RCC 7860 (cell line): Measurements from ENCODE around the gene RAB40C.
"Not testable (repeated sequence)": the region's sequence is repeated elsewhere in the genome, so short reads cannot be mapped to it uniquely, and the experiment has no call there.

Source experiments
- DNase-seq: peaks from one replicate; pipeline ENCODE4 v3.0.0-alpha.2; 2015; ENCODE audit warnings: low spot score
- FAIRE-seq: peaks from 2 replicates; lab custom pipeline; 2012; peaks lifted over from hg19 to GRCh38; lab: Jason Lieb, UNC

Gene RAB40C

DNA sequence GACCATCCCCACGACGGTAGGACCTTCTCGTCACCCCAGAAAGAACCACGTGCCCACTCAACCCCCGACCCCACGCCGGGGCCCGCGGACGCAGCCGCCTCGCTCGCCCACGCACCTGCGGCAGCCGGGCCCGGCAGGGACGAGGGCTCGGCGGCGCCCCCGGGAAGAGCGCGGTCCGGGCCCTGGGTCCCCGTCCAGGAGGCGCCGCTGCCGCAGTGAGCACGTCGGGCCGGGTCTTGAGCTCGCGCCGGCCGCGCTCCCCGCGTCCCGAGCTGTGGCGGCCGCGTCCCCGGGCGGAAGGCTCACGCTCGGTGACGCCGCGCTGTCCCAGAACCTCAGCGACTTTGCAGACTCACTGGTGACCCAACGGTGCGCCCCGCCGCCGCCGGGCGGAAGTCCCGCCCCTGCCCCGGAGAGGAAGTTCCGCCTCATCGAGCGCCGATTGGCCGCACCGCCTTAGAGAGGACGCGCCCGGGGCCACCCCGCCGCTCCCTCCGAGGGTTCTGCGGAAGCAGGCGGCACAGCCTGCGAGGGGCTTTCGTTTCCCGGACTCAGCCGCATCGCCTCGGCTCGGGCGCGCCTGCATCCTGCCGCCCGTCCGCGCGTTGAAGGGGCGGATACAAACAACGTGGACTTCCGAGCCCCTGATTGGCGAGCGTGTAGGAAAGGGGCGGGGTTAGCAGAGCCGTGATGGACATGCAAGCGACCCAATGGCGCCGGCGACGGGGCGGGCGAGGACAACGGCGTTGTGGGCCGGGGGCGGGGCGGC lies 793 bp upstream of the RAB40C start:
- peak; percentile 87 for DNase-seq
- no peak for FAIRE-seq

DNA sequence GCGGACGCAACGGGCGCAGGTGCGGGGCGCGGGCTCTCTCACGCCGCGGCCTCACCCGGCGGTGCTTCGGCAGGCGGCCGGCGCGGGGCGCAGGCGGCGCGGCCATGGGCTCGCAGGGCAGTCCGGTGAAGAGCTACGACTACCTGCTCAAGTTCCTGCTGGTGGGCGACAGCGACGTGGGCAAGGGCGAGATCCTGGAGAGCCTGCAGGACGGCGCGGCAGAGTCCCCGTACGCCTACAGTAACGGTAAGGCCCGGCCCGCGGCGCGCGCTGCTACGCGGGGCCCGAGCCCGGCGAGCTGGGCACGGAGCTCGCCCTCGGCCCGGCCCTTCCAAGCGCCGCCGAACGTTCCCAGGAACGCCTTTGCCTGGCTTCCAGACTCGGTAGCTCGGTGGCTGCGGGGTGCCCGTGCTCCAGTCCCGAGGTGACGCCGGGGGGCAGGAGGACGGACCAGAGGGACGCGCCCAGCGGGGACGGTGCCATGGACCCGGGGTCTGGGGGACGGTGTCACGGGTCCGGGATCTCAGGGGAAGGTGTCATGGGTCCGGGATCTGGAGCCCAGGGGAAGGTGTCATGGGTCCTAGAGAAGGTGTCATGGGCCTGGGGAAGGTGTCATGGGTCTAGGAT lies 435 bp downstream of the RAB40C start:
- no peak for DNase-seq
- no peak for FAIRE-seq

DNA sequence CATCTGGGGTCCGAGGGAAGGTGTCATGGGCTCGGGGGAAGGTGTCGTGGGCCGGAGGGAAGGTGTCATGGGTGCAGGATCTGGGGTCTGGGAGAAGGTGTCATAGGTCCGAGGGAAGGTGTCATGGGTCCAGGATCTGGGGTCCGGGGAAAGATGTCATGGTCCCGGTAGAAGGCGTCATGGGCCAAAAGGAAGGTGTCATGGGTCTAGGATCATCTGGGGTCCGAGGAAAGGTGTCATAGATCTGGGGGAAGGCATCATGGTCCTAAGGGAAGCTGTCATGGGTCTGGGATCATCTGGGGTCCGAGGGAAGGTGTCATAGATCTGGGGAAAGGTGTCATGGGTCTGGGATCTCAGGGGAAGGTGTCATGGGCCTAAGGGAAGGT lies 942 bp downstream of the RAB40C start:
- no peak for FAIRE-seq
- DNase-seq, result no peak

DNA sequence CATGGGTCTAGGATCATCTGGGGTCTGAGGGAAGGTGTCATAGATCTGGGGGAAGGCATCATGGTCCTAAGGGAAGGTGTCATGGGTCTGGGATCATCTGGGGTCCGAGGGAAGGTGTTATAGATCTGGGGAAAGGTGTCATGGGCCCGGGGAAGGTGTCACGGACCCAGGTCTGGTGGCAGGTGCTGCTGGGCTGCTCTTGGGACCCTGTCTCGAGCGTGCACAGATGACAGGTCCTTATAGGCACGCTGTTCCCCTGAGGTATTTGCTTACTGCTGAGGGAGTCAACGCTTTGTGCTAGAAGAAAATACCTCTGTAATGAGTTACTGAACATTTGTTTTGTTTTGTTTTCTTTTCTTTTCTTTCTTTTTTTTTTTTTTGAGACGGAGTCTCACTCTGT lies 1.4 kb downstream of the RAB40C start:
- DNase-seq (no peak), FAIRE-seq (no peak)

DNA sequence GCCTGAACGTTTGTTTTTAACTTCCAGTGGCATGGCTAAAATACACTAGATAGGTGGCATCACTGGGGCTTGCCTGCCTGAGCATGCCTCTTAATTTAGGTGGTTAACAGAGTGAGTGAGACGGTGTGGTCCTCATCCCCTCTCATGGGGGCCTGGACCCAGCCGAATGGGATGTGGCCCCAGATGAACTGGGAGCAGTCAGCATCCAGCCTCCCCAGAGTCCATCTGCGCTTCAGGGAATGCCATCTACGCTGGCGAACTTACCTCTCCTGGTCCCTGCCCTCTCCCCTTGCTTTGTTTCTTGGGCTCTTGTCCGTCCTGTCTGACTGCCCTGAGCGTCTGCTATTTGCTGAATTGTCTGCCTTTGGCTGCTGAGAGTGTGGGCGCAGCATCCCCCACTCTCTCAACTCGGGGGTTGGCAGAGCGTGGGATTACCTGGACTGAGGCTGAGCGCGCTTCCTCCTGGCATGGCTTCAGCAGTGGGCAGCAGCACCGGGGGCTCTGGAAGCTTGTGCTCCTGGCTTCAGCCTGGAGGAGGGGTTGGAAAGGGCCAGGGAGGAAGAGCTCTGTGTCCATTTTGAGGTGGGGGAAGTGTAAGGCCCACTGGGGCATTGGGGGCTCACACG lies 2.1 kb downstream of the RAB40C start:
- no peak for DNase-seq
- FAIRE-seq, result no peak

DNA sequence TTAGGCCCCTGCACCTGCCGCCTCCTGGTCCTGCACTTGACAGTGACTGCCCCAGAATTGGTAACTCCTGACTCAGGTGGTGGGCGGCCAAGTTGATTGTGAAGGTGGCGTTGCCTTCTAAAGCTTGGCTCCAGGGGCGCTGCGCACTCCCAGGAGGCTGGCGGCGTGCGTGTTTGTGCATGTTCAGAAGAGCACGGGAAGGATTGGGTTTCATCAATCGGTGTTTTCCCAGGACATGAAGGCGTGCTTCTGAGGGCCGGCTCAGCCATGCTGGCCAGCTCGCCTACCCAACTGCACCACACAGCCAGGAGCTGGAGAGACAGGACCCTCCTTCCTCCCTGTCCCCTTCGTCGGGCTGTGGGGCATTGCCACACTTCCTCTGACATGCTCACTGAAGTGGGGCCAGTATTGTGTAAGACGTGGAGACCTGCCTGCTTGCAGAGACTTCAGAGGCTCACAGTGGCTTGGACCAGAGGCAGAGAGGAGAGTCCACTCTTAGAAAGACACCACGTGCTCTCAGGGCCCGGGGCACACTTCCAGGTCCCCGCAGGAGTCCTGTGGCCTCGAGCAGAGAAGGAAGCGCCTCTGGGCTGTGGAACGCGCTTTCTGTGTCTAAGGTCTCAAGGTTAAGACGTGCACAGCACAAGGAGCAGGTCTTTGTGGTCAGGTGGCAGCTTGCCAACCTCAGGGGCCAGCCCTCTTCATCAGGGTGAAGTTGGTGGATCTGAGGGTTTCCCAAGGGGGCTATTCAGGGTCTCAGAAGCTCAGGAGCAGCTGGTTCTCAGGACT lies 2.8 kb downstream of the RAB40C start:
- FAIRE-seq, result no peak
- DNase-seq, result no peak

DNA sequence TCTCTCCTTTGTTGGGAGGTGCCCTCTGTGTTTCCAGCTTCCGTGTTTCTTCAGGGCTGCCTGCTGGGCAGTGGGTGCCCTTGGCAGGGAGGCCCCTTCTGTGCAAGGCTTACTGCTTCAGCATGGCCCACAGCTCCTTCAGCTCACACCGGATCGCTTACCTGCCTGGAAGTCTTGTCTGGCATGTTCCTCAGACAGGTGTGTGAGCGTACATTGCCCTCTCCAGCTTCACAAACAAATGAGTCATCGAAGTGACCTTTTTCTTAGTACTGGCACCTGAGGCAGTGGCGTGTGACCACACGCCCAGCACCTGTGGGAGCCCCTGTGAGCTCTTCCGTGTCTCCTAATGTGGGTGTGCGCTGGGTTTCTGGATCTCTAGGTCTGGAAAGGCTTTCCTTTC lies 3.5 kb downstream of the RAB40C start:
- FAIRE-seq (no peak), DNase-seq (no peak)

DNA sequence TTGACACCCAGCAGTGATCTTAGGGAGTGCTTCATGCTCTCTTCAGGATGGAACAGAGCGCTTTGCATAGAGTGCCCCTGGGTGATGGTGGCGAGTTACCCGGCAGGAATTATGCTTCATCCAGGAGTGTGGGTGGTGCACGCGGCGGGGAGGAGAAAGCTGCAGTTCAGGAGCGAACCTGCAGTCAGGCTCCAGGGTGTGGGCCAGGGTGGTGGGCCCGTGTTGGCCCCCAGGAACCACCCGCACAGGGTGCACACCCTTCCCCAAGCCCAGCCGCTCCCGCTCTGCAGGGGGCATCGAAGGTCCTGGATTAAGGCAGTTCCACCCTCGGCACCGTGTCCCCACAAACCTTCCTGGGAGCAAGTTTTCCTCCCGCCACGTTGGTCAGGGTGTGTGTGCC lies 3.9 kb downstream of the RAB40C start:
- FAIRE-seq (no peak), DNase-seq (no peak)

DNA sequence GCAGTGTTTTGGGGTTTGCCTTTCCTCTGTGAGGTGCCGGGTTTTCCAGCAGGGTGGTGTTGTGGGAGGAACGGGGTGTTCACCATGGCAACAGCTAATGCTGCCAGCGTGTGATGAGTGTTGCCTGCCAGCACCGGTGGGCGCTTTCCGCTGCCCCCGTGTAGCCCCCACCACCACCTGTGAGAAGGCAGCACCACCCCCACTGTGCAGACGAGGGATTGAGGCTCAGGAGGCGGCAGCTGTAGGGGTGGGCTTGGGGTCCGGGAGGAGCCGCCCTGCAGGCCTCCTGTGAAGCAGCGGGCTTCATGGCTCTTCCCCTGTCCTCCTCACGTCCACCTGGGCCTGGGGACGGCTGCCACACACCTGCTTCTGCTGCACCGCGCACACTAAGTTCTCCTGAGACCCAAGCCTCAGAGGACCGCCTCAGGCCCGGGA lies 5.2 kb downstream of the RAB40C start:
- DNase-seq (no peak), FAIRE-seq (no peak)

DNA sequence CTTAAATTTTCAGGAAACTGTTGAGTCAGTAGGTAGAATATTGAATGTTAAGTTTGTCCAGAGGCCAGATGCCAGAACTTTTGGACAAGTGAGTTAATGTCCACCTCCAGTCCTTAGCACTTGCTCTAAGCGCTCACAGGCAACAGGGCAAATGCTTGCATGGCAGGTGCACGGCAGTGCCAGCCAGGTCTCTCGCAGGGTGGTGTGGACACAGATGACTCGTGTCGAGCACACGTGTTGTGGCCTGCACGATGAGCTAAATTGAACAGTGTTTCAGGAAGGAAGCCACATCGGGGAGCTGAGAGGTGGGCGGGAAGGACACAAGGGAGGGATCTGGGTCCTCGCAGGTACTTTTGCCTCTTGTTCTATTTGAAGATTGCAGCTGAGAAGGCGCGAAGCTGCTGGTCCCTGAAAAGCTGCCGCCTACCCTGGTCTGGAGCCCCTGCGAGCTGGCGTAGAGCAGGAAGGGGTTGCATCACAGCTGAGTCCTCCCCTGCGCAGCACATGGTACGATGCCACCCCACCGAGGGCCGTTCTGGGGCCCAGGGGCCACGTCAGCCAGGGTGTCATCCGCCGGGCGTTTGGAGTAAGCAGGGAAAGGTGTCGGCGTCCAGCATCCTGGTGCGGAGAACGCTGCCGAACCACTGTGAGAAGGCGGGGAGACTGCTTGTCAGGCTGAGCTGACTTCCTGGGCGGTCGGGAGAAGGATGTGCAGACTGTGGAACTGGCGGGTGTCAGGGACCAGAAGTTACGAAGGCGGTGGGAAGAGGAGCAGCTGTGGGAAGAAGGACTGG lies 6.3 kb downstream of the RAB40C start:
- FAIRE-seq, result no peak

DNA sequence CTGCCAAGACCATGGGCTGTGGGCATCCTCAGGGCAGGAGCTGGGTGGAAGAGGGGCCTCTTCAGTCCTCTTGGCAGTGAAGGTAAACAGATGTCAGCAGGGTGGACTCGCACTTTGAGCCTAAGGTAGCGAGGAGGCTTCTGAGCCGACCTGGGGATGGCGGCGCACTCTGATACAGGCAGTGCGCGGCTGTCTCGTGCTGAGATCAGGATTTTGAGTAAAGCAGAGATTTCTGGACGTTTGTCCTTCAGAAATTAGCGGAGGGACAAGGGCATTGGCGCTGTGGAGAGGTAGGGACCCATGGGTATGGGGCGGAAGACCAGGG lies 6.8 kb downstream of the RAB40C start:
- DNase-seq, result no peak
- no peak for FAIRE-seq

More for the DNA sequence above, 6.3 kb downstream of the RAB40C start:
- no peak for DNase-seq

DNA sequence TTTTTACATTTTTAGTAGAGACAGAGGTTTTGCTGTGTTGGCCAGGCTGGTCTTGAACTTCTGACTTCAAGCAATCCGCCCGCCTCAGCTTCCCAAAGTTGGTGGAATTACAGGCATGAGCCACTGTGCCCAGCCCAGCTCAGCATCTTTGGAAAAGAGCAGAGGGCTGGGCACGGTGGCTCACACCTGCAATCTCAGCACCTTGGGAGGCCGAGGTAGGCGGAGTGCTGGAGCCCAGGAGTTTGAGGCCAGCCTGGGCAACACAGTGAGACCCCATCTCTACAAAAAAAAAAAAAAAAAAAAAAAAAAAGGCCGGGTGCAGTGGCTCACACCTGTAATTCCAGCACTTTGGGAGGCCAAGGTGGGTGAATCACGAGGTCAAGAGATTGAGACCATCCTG lies 7.8 kb downstream of the RAB40C start:
- FAIRE-seq, DNase-seq: not testable (repeated sequence)

DNA sequence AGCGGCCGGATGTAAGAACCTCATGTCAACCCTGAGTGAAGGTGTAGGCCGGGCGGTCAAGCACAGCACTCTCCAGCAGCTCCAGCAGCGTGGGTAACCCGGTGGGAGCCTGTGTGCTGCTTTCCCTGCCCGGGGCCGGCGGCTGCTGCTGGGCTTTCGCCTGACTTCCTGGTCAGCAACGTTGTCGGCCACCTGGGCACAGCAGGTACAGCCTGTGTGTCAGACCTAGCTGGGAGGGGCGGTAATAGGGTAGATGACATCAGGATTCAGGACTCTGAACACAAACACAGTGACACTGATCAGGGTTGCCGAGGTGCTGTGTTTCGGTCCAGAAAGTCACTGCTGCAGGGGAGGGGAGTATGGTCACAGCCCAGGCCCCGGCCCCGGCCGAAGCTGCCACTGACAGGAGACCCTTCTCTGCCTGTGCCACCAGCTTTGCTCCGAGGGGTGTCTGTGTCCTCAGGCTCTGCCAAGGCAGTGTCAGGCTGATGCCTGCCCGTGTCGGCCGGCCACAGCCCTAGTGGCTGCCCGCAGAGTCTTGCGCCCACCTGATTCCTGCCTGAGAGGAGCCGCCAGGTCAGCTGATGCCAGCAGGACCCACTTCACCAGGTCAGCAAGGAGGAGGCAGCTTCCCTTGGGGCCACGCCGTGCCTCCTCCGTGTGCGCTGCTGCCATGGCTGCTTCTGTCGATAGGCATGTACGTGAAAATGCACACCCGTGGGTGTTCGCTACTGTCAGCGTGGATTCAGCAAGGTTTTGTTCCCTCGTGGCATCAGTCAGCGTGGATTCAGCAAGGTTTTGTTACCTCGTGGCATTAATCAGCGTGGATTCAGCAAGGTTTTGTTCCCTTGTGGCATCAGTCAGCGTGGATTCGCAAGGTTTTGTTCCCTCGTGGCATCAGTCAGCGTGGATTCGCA lies 9.2 kb downstream of the RAB40C start:
- DNase-seq (no peak), FAIRE-seq (no peak)

DNA sequence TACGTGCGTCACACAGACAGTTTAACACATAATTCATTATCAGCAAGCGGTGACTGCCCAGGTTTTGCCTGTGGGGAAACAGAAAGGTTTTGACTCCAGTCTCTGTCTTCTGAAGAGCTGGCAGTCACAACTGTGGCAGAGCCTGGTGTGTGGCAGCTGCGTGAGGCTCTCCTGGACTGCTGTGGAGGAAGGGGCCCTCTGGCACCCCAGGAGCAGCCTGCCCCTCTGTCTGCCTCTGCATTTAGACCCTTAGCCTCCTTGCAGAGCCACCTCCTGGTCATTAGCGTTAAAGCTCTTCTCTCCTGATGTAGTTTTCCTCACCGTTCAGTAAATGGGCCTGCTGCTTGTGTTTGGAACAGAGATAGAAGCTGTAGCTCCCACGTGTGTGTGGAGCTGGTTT lies 10.9 kb downstream of the RAB40C start:
- DNase-seq (no peak), FAIRE-seq (no peak)

DNA sequence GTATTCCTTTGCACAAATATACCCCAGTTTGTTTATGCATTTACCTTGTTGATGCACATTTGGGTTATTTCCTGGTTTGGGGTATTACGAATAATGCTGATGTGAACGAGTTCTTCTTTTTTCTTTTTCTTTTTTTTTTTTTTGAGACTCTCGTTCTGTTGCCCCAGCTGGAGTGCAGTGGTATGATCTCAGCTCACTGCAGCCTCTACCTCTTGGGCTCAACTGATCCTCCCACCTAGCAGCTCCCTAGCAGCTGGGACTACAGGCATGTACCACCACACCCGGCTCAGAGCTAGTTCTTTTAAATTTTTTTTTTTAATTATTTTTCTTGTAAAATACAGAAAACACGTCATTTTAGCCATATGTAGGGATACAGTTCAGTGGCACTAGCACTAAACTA lies 14.1 kb downstream of the RAB40C start:
- no peak for FAIRE-seq

DNA sequence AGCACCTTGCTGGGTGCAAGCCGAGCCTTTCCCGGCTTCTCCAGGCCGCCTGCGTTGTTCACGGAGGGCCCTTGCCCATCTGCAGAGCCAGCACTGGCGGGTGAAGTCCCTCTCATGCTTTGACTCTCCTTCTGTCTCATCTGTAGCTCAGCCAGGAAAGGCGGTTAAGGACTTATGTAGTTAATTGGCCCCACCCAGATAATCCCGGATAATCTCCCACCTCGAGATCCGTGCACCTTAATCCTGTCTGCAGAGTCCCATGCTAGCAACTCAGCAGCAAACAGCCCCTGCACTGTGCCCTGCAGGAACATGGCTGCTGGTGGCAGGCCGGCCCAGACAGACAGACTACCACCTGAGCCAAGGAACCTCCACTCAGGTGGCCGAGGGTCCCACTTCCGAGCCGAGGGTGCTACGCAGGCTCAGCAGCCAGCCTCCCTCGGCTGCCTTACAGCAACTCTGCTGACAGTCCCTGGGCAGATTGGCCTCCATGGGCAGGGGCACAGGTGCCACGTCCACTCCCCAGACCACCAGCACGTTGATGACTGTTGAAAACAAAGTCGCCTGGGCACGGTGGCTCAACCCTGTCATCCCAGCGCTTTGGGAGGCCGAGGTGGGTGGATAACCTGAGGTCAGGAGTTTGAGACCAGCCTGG lies 16.9 kb downstream of the RAB40C start:
- FAIRE-seq (no peak), DNase-seq (no peak)

More for the DNA sequence above, 14.1 kb downstream of the RAB40C start:
- no peak for DNase-seq

DNA sequence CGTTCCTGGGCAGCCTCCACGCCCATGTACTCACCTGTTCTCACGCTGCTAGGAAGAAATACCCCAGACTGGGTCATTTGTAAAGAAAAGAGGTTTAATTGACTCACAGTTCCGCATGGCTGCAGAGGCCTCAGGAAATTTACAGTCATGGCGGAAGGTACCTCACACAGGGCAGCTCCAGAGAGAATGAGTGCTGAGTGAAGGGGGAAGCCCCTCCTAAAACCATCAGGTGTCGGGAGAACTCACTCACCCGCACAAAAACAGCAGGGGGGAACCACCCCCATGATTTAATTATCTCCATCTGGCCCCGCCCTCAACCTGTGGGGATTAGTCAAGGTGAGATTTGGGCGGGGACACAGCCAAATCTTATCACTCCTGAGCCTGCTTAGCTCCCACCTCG lies 18.2 kb downstream of the RAB40C start:
- FAIRE-seq (no peak), DNase-seq (no peak)

DNA sequence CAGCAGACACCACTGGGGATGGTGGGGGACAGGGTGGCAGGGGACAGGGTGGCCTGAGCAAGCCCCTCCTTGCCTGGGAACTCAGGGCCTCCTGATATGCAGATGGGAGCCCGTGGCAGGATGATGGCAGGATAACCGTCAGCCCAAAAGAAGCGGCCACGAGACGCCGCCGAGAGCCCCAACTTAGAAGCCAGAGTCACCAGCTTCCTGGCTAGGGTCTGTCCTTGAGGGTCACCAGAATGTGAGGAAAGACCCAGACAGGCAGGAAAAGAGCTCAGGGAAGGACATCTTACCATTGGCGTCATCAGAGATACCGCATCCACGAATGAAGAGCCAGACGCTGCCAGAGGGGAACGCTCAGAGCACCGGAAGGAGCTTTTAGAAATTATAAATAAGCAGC lies 19.4 kb downstream of the RAB40C start:
- DNase-seq (no peak), FAIRE-seq (no peak)

DNA sequence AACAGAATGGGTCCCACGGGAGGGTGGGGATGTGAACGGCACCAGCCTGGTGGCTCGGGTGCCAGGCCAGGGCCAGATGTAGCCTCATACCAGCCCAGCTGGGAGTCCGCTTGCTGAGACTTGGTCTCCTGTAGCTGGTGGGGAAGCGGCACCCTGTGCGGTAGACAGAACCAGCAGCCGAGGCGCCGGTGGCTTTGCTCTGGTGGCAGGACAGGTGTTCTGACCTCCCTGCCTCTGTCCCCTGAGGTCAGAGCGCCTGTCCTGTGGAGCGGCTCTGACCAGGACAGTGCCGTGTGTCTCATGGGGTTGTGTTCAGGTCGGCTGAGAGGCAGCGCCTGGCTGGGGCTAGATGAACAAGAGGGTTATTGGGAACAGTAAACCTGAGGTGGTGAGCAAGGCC lies 20.1 kb downstream of the RAB40C start:
- no peak for DNase-seq
- no peak for FAIRE-seq
